NCI-H1436 treated with DMSO at 0.1 percent for 48 hours (cell line): ENCODE results near the gene ATP5PD.

ENCODE experiments used
- DNase-seq: peaks from one replicate; lab custom pipeline; 2025; lab: John Stamatoyannopoulos, UW

ATP5PD gene

GRCh38 chr17:75046407-75047289, at the start of gene ATP5PD, which contains the start of gene KCTD2:
TSS of gene ATP5PD (minus strand) at chr17:75046969. CDS start at chr17:75042650, 4,319 bp downstream.
TSS of gene KCTD2 (plus strand) at chr17:75047225. CDS start at chr17:75047251, 26 bp downstream.
- peak; percentile 92 for DNase-seq

GRCh38 chr17:75096082-75096625, 49.4 kb upstream of the ATP5PD start:
- no peak for DNase-seq

GRCh38 chr17:75094871-75095399, 48.2 kb upstream of the ATP5PD start:
- no peak for DNase-seq

GRCh38 chr17:75093548-75094158, 46.9 kb upstream of the ATP5PD start:
- DNase-seq, result no peak

GRCh38 chr17:75091855-75092327, 45.1 kb upstream of the ATP5PD start:
- DNase-seq, result no peak

- DNase-seq, result no peak
Measured at GRCh38 chr17:75090871-75091854, 44.4 kb upstream of the ATP5PD start.

GRCh38 chr17:75088465-75089417, 42.0 kb upstream of the ATP5PD start:
- DNase-seq, result no peak

- no peak for DNase-seq
Measured at GRCh38 chr17:75087558-75088453, 41.0 kb upstream of the ATP5PD start, which contains the start of gene SLC16A5. TSS of gene SLC16A5 (plus strand) at chr17:75087954. CDS start at chr17:75093637, 5,683 bp downstream.

- no peak for DNase-seq
Measured at GRCh38 chr17:75087182-75087557, 40.4 kb upstream of the ATP5PD start.

GRCh38 chr17:75086496-75087181, 39.9 kb upstream of the ATP5PD start:
- no peak for DNase-seq

- DNase-seq, result no peak
Measured at GRCh38 chr17:75084039-75084660, 37.4 kb upstream of the ATP5PD start.

GRCh38 chr17:75082683-75083082, 35.9 kb upstream of the ATP5PD start:
- DNase-seq, result no peak

GRCh38 chr17:75081611-75082540, 35.1 kb upstream of the ATP5PD start:
- DNase-seq, result no peak

- no peak for DNase-seq
Measured at GRCh38 chr17:75079023-75079373, 32.2 kb upstream of the ATP5PD start.

GRCh38 chr17:75078284-75079022, 31.7 kb upstream of the ATP5PD start:
- DNase-seq, result no peak
